ENCODE measurements around the gene WWOX.

GRCh38 chr16:78609402-78610274 lies 510.2 kb downstream of the WWOX start:
- TF ChIP-seq CTCF (IDR thresholded peaks at IDR 0.05) = no peak
- no peak for TF ChIP-seq POLR2A (IDR thresholded peaks at IDR 0.05; ENCODE audit: low read length)
- TF ChIP-seq HES2 (IDR thresholded peaks at IDR 0.05) = no peak
- no peak for TF ChIP-seq SMC3 (IDR thresholded peaks at IDR 0.05)
- TF ChIP-seq USF2 (IDR thresholded peaks at IDR 0.05) = no peak
- TF ChIP-seq CEBPB (IDR thresholded peaks at IDR 0.05) = no peak
- no peak for TF ChIP-seq MAFK (IDR thresholded peaks at IDR 0.05; ENCODE audit: partially characterized antibody)
- TF ChIP-seq REST (IDR thresholded peaks at IDR 0.05) = no peak
- no peak for TF ChIP-seq HEYL (CRISPR knock-in tag; IDR thresholded peaks at IDR 0.05)
- TF ChIP-seq ELK1 (IDR thresholded peaks at IDR 0.05; ENCODE audit: low read depth, low read length) = no peak
- no peak for TF ChIP-seq JUNB (IDR thresholded peaks at IDR 0.05)
- no peak for TF ChIP-seq HOXA7 (CRISPR knock-in tag; IDR thresholded peaks at IDR 0.05)
- TF ChIP-seq MAX (IDR thresholded peaks at IDR 0.05) = no peak
- no peak for TF ChIP-seq EP300 (IDR thresholded peaks at IDR 0.05)
